Keratinocyte (primary cell): ENCODE data around the gene ZMYM1. TPM values are rescaled to one million over a fixed set of nuclear protein-coding genes. Genes with fewer than 3 reads are reported as not detected.
"Not testable (repeated sequence)": the region's sequence is repeated elsewhere in the genome, so short reads cannot be mapped to it uniquely, and the experiment has no call there.

Experiments used
- DNase-seq: peaks from one replicate; pipeline ENCODE4 v3.0.0-alpha.2; 2011; ENCODE audit warnings: low read depth, missing footprints, low spot score
- FAIRE-seq: peaks from 2 replicates; lab custom pipeline; 2011; peaks lifted over from hg19 to GRCh38; lab: Jason Lieb, UNC
- H2AFZ ChIP-seq: 2 replicates; pipeline ENCODE4 v1.6.0; 2012; ENCODE audit warnings: low read length, control low read depth, inconsistent platforms; ENCODE audit not compliant: control insufficient read depth
- H3K27ac ChIP-seq: 2 replicates; pipeline ENCODE4 v1.5.1; 2011; ENCODE audit warnings: low read length; ENCODE audit not compliant: control insufficient read depth, insufficient read depth
- H3K27me3 ChIP-seq: 3 replicates; pipeline ENCODE4 v1.6.0; 2011; ENCODE audit warnings: low read length; ENCODE audit not compliant: control insufficient read depth, insufficient read depth; ENCODE audit errors: extremely low read depth
- H3K36me3 ChIP-seq, 2 experiments: 2 replicates in 1 of 2; 3 replicates in 1 of 2; pipeline ENCODE4 v1.5.1; 2011; ENCODE audit warnings: low read length in 2 of 2, mild to moderate bottlenecking in 1 of 2; ENCODE audit not compliant: control insufficient read depth in 2 of 2, insufficient read depth in 2 of 2; ENCODE audit errors: extremely low read depth in 1 of 2
- H3K4me1 ChIP-seq: 3 replicates; pipeline ENCODE4 v1.5.1; 2011; ENCODE audit warnings: low read length; ENCODE audit not compliant: control insufficient read depth, insufficient read depth; ENCODE audit errors: extremely low read depth
- H3K4me2 ChIP-seq: 3 replicates; pipeline ENCODE4 v1.6.0; 2011; ENCODE audit warnings: low read depth, low read length; ENCODE audit not compliant: control insufficient read depth, insufficient read depth; ENCODE audit errors: extremely low read depth
- H3K4me3 ChIP-seq, 3 experiments: fragments of 200-600 bp in 1 of 3; sonication (generic) in 1 of 3; 2 replicates in 2 of 3; 3 replicates in 1 of 3; pipeline ENCODE4 v1.5.1; 2011 to 2016; ENCODE audit warnings: low read length in 3 of 3, mild to moderate bottlenecking in 3 of 3, control low read depth in 2 of 3, inconsistent platforms in 1 of 3, low read depth in 1 of 3, mixed read lengths in 1 of 3, mixed run types in 1 of 3, moderate library complexity in 1 of 3; ENCODE audit not compliant: control insufficient read depth in 2 of 3, insufficient read depth in 2 of 3; ENCODE audit errors: extremely low read depth in 1 of 3
- H3K79me2 ChIP-seq: 2 replicates; pipeline ENCODE4 v1.6.0; 2012; ENCODE audit warnings: low read length; ENCODE audit not compliant: control insufficient read depth, insufficient read depth
- H3K9ac ChIP-seq: 3 replicates; pipeline ENCODE4 v1.6.0; 2011; ENCODE audit warnings: low read length; ENCODE audit not compliant: control insufficient read depth, insufficient read depth; ENCODE audit errors: extremely low read depth
- H3K9me1 ChIP-seq: 3 replicates; pipeline ENCODE4 v1.6.0; 2011; ENCODE audit warnings: low read length; ENCODE audit not compliant: control insufficient read depth, insufficient read depth; ENCODE audit errors: extremely low read depth
- H3K9me3 ChIP-seq: 2 replicates; pipeline ENCODE4 v1.5.1; 2012; ENCODE audit warnings: low read depth, low read length; ENCODE audit not compliant: control insufficient read depth
- H4K20me1 ChIP-seq: 3 replicates; pipeline ENCODE4 v1.6.0; 2011; ENCODE audit warnings: low read length; ENCODE audit not compliant: control insufficient read depth, insufficient read depth; ENCODE audit errors: extremely low read depth
- CTCF ChIP-seq, 3 experiments: IDR thresholded peaks in 1 of 3; conservative IDR thresholded peaks in 1 of 3; optimal IDR thresholded peaks in 1 of 3; 2 replicates in 2 of 3; 3 replicates in 1 of 3; pipeline versions ENCODE3 to v1.5.1; 2011; ENCODE audit warnings: low read length in 3 of 3, mild to moderate bottlenecking in 3 of 3, moderate library complexity in 2 of 3, control low read depth in 1 of 3, inconsistent platforms in 1 of 3; ENCODE audit not compliant: insufficient read depth in 2 of 3; ENCODE audit errors: extremely low read depth in 1 of 3
- EZH2 ChIP-seq: IDR thresholded peaks from one replicate; pipeline ENCODE4 v1.6.1; 2012; ENCODE audit warnings: inconsistent platforms, mild to moderate bottlenecking, low read length, moderate library complexity
- dilution Hi-C: fragments of 300-500 bp; cut with MboI; formaldehyde crosslinking; loops from one replicate; pipeline ENCODE4 v1.7.0; 2020; ENCODE audit warnings: low sequenced_read_pairs; ENCODE audit not compliant: extremely low pct_ligation_motif_present
- polyA plus RNA-seq, 5 experiments: library from polyadenylated mRNA; depleted of rRNA in 3 of 5; stranded (reverse) in 3 of 5; stranded (forward) in 1 of 5; unstranded in 1 of 5; fragments of >200 nt; gene quantifications; 1 replicate in 1 of 5; 2 replicates in 3 of 5; 3 replicates in 1 of 5; pipeline versions ENCODE4 v1.2.1 to v1.2.3, GENCODE V29; 2011 to 2012; ENCODE audit warnings: missing spikeins in 2 of 5, low read depth in 1 of 5, low replicate concordance in 1 of 5

Gene ZMYM1
- polyA plus RNA-seq, 1 donor (not counting 4 experiments of a cell fraction or from before 2014, with no cell fraction given), result 21.2 TPM

GRCh38 chr1:35053433-35053832 is 25.8 kb upstream of the ZMYM1 start:
- H3K9me1 ChIP-seq, result no peaks in the 10 kb centered on the region
- no peak for DNase-seq
- dilution Hi-C loops, result no loop called here

DNA sequence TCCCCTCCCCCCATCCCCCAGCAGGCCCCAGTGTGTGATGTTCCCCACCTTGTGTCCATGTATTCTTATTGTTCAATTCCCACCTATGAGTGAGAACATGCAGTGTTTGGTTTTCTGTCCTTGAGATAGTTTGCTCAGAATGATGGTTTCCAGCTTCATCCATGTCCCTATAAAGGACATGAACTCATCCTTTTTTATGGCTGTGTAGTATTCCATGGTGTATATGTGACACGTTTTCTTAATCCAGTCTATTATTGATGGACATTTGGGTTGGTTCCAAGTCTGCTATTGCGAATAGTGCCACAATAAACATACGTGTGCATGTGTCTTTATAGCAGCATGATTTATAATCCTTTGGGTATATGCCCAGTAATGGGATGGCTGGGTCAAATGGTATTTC is 24.9 kb upstream of the ZMYM1 start:
- dilution Hi-C loops, result not testable (repeated sequence)

More at GRCh38 chr1:35053433-35053832, 25.8 kb upstream of the ZMYM1 start:
- Histone ChIP-seq H3K79me2 (no peaks in the 10 kb centered on the region), H4K20me1 (no peaks in the 10 kb centered on the region), H3K27me3 (no peaks in the 10 kb centered on the region), H3K27ac (no peak overlapping the region), H2AFZ (no peak overlapping the region), H3K4me1 (no peaks in the 10 kb centered on the region), H3K4me3 (no peak overlapping the region), H3K9ac (no peak overlapping the region), H3K4me2 (no peak overlapping the region), H3K36me3 (no peaks in the 10 kb centered on the region), H3K9me3 (no peaks in the 10 kb centered on the region)
- FAIRE-seq, result no peak
- TF ChIP-seq EZH2, result no peak
- TF ChIP-seq CTCF (optimal IDR thresholded peaks at IDR 0.05 in 1 of 3, IDR thresholded peaks at IDR 0.05 in 1 of 3, conservative IDR thresholded peaks at IDR 0.05 in 1 of 3; ENCODE audit: extremely low read depth in 1 of 3, insufficient read depth in 2 of 3, low read length in 3 of 3), result no peak

DNA sequence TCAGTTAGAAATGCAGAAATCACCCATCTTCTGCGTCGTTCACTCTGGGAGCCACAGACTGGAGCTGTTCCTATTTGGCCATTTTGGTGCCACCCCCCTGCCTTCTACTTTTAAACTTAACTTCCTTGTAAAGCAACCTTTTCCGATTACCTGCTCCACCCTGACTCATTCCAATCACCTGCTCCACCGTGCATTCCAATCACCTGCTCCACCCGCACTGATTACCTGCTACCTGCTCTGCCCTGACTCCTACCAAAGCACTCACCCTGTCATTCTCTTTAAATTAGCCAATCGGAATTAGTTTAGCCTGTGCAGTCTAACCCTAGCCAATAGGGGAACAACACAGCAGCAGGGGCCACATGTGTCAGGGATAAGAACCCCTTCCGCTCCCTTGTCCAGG is 20.9 kb upstream of the ZMYM1 start:
- H2AFZ ChIP-seq, H3K4me1 ChIP-seq, H3K4me3 ChIP-seq, H3K9me3 ChIP-seq, H3K27me3 ChIP-seq, DNase-seq, H3K9me1 ChIP-seq, H3K79me2 ChIP-seq, H3K27ac ChIP-seq, H4K20me1 ChIP-seq, dilution Hi-C loops, H3K36me3 ChIP-seq, FAIRE-seq, H3K4me2 ChIP-seq, H3K9ac ChIP-seq: not testable (repeated sequence)

More for the DNA sequence above, 24.9 kb upstream of the ZMYM1 start:
- H3K79me2 ChIP-seq, H3K36me3 ChIP-seq, H3K4me1 ChIP-seq, H3K9me1 ChIP-seq, H3K9me3 ChIP-seq, H2AFZ ChIP-seq, DNase-seq, H3K4me3 ChIP-seq, H3K27me3 ChIP-seq, FAIRE-seq, H3K4me2 ChIP-seq, H3K27ac ChIP-seq, H4K20me1 ChIP-seq, H3K9ac ChIP-seq: not testable (repeated sequence)
